Activated B cell treated with CpG ODN at 0.5 μM for 24 hours (primary cell): ENCODE results near the gene UROD. TPM values are rescaled to one million over a fixed set of nuclear protein-coding genes. Genes with fewer than 3 reads are reported as not detected.

ENCODE experiments used
- ATAC-seq: fragments of 200-7000 bp; cut with Tn5 transposase; one replicate; pipeline ENCODE4 v1.10.0; 2021; ENCODE audit warnings: low read depth, mild to moderate bottlenecking, moderate library complexity
- CTCF ChIA-PET: fragments of 350-600 bp; sonication (Branson Sonifier 250); formaldehyde crosslinking; loops from one replicate; lab custom pipeline; 2021; ENCODE audit warnings: antibody characterized with exemption; lab: Charles Lee
- POLR2A ChIA-PET: fragments of 350-600 bp; sonication (Branson Sonifier 250); formaldehyde crosslinking; loops from one replicate; lab custom pipeline; 2021; ENCODE audit warnings: antibody characterized with exemption; lab: Charles Lee
- DNase-seq: peaks from one replicate; pipeline ENCODE4 v3.0.0; 2022
- H3K27ac Mint-ChIP-seq: one replicate; pipeline ENCODE4 v1.8.0; 2020; ENCODE audit warnings: mixed read lengths
- H3K27me3 Mint-ChIP-seq: one replicate; pipeline ENCODE4 v1.8.0; 2021; ENCODE audit warnings: mixed read lengths
- H3K36me3 Mint-ChIP-seq: one replicate; pipeline ENCODE4 v1.8.0; 2021; ENCODE audit warnings: low read depth, mixed read lengths
- H3K4me1 Mint-ChIP-seq: one replicate; pipeline ENCODE4 v1.8.0; 2021; ENCODE audit warnings: mixed read lengths
- H3K4me3 Mint-ChIP-seq: one replicate; pipeline ENCODE4 v1.8.0; 2020; ENCODE audit warnings: mild to moderate bottlenecking, mixed read lengths
- H3K9me3 Mint-ChIP-seq: one replicate; pipeline ENCODE4 v1.8.0; 2020; ENCODE audit warnings: mixed read lengths
- intact Hi-C: fragments of 100-400 bp; cut with micrococcal nuclease; formaldehyde crosslinking; loops from one replicate; pipeline ENCODE4 v1.15.1; 2024
- total RNA-seq: library from RNA; stranded (reverse); gene quantifications from 2 replicates; pipeline ENCODE4 v1.2.3, GENCODE V29; 2022
- TF ChIP-seq, protein P1 (sequence below): fragments of 200-600 bp; IDR thresholded peaks from one replicate; pipeline ENCODE4 v1.8.0; 2022; ENCODE audit warnings: antibody characterized with exemption, mild to moderate bottlenecking

The UROD gene
- total RNA-seq, 1 donor from 2014 or later: 60.3 TPM

DNA sequence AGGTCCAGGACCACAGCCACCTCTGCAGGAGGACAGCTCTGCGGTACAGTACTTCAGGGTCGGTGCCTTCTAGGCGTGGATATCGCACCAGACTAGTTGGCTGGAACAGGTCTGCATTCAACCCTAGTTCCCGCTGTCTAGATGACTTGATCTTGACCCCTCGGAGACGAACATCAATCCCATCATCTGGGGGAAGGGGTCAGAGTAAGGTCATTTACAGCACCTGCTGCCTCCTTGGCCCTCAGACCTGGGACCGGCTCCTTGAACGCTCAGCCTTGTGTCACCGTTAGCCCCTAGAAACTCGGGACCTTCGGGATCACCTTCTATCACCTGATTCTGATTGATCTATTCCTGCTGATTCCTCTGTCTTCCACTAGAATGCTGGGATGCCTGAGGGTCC is 3.5 kb upstream of the UROD start:
- intact Hi-C loops: no loop called here
- ChIA-PET CTCF (no interaction called here), POLR2A (no interaction called here)
- TF ChIP-seq, protein P1, sequence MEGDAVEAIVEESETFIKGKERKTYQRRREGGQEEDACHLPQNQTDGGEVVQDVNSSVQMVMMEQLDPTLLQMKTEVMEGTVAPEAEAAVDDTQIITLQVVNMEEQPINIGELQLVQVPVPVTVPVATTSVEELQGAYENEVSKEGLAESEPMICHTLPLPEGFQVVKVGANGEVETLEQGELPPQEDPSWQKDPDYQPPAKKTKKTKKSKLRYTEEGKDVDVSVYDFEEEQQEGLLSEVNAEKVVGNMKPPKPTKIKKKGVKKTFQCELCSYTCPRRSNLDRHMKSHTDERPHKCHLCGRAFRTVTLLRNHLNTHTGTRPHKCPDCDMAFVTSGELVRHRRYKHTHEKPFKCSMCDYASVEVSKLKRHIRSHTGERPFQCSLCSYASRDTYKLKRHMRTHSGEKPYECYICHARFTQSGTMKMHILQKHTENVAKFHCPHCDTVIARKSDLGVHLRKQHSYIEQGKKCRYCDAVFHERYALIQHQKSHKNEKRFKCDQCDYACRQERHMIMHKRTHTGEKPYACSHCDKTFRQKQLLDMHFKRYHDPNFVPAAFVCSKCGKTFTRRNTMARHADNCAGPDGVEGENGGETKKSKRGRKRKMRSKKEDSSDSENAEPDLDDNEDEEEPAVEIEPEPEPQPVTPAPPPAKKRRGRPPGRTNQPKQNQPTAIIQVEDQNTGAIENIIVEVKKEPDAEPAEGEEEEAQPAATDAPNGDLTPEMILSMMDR: no peak
- H3K27ac Mint-ChIP-seq: no peak overlapping the region
- H3K9me3 Mint-ChIP-seq: no peaks in the 10 kb centered on the region
- ATAC-seq (no peak), DNase-seq (no peak)
- peaks cover 68% of the 10 kb centered on the region for H3K36me3 Mint-ChIP-seq
- peaks cover 35% of the 10 kb centered on the region for H3K4me1 Mint-ChIP-seq
- no peaks in the 10 kb centered on the region for H3K27me3 Mint-ChIP-seq
- H3K4me3 Mint-ChIP-seq: no peak overlapping the region

DNA sequence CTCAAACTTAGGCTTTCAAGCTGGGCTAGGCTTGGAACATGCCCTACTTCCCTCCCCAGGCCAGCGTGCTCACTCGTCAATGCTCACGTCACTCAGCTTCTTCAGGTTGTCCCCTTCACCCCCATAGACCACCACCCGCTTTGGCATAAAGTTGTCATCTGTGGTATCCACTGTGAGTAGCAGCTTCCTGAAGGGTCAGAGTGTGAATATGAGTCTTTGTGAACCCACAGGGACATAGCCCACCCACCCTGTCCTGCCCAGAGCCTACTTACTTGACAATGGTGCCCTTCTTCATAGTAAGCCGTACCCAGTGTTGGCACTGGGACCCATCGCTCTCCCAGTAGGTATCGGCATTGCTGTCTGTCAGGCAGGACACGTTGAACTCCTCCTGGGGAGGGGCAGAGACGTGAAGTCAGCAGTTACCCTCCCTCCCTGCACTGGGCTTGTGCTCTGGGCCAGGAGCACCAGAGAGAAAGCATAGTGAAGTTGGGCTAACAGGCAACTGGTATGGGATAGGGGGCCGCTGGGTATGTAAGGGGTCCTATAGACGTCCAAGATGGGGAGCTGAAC is 2.7 kb upstream of the UROD start:
- DNase-seq (no peak), ATAC-seq (no peak)
- ChIA-PET POLR2A (interaction anchor here (0.6 to 7.9 kb wide), 4 partner anchors 210 to 331 kb away, joined by 3 to 156 read pairs (median 53); partner anchors contain the start of genes MUTYH, PLK3 and TOE1), CTCF (interaction anchor here (0.6 to 10.9 kb wide), 4 partner anchors 200 to 484 kb away, joined by 3 to 227 read pairs (median 68); partner anchors contain the start of genes PLK3 and TESK2)
- Mint-ChIP-seq H3K27me3 (no peaks in the 10 kb centered on the region), H3K4me3 (peak overlapping the region; percentile 84), H3K4me1 (peaks cover 40% of the 10 kb centered on the region), H3K36me3 (peaks cover 62% of the 10 kb centered on the region), H3K9me3 (no peaks in the 10 kb centered on the region), H3K27ac (no peak overlapping the region)
- intact Hi-C loops: no loop called here
- TF ChIP-seq, protein P1: no peak

DNA sequence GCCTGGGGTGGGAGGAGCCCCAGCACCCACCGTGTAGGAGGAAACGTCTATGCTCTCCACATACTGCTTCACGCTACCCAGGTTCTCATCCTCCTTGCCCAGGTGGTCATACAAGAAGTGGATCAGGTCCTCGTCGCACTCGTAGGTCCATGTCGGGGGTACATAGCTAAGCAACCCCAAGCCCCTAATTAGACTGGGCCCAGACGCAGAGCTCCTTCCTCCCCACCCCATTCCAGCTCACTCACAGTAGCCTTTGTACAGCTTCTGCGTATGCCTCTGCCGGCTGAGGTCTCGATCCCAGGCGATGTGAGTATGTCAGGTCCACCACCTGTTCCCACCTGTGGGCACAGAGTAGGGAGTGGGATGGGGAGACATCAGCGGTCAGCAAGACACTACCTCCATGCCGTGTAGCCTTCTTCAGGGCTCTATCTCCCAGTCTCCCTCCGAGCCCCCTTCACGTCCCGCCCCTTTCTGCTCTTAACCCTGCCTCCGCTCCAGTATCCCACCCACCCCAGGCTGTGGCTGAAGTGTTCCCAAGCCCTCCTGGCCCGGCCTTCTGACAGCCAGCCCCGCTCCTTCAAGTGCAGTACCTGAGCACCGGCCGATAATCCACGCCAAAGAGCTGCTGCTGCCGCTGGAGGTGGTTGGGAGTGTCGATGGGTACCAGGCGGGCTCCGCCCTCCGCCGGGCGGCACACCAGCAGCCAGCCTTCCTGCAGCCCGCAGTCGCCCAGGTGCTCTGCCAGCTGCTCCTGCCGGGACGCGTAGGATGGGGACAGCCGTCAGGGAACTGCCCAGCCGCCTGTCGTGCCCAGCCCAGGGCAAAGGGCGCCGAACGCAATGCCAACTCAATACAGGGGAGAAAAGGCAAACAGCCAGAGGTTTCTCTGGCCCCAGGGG is 1.8 kb upstream of the UROD start:
- DNase-seq (no peak), ATAC-seq (no peak)
- intact Hi-C loops: loop anchor here (2.0 to 5.0 kb wide), 5 partner anchors 197 to 872 kb away; partner anchors contain the start of genes GPBP1L1, IPP, RNU5D-1 and TMEM69
- peaks cover 61% of the 10 kb centered on the region for H3K36me3 Mint-ChIP-seq
- no peaks in the 10 kb centered on the region for H3K9me3 Mint-ChIP-seq
- peak overlapping the region; percentile 18 for H3K27ac Mint-ChIP-seq
- H3K4me1 Mint-ChIP-seq: peaks cover 43% of the 10 kb centered on the region
- H3K27me3 Mint-ChIP-seq: no peaks in the 10 kb centered on the region
- H3K4me3 Mint-ChIP-seq: peak overlapping the region; percentile 84
- TF ChIP-seq, protein P1: no peak
- POLR2A ChIA-PET: interaction anchor here (0.6 to 7.9 kb wide), 27 partner anchors 21 to 676 kb away, joined by 3 to 156 read pairs (median 8); partner anchors contain the start of genes BTBD19, CCDC163, EIF2B3 and GPBP1L1
- CTCF ChIA-PET: interaction anchor here (0.6 to 10.9 kb wide), 10 partner anchors 24 to 483 kb away, joined by 3 to 227 read pairs (median 10); partner anchors contain the start of genes EIF2B3, PLK3, RNU5D-1 and TESK2

DNA sequence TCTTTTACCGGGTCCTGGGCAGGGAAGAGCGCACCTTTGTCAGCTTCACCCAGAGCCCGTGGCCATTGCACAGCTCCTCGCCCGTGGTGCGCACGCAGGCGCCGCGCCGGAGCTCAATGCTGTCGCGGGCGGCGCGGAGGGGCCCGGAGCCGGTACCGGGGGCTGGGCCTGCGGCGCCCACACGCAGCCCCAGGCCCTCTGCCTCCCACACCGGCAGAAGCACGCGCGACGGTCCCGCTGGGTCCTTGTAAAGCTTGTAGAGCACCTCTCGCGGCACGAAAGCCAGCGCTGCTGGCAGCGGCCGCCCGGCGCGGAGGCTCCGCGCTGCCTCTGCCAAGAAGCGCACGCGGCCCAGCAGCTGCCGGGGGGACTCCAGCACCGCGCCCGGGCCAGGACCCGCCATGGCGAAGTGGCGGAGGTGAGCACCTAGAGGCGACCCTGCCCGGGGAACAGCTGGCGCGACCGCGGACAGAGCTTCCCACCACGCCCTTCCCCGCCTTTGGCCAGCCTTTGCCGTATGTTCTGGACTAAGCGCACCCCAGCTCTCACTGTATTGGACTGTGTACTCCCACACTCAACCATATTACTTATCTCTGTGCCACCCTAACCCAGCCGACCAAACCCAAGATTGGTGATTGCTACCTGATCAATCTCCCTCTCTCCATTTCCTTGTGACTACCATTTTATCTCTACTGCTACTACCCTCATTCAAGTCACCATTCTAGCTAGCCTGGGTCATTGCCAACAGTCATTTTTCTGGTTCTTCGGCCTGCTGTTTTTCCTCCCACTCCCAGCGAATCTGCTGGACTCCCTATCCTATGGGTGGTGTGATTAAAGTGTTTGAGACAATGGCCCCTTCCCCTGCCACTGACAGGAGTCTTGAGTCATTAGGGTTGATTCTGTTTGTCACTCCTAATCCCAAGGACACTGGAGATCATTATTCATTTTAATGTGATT is 921 bp upstream of the UROD start, which contains the start of gene HECTD3:
TSS of gene HECTD3 (minus strand) at position 470 of the 957 bp plus-strand sequence. CDS start at position 403, 67 bp downstream.
- intact Hi-C loops: loop anchor here (1.0 to 5.0 kb wide), 7 partner anchors 175 to 871 kb away; partner anchors contain the start of genes GPBP1L1, IPP, RNU5D-1 and TMEM69
- Mint-ChIP-seq H3K27me3 (no peaks in the 10 kb centered on the region), H3K36me3 (peaks cover 55% of the 10 kb centered on the region), H3K4me3 (peak within 1 kb of the TSS; percentile 84), H3K27ac (peak within 1 kb of the TSS; percentile 81), H3K4me1 (peaks cover 43% of the 10 kb centered on the region), H3K9me3 (no peaks in the 10 kb centered on the region)
- POLR2A ChIA-PET: interaction anchor here (0.6 to 7.9 kb wide), 43 partner anchors 8 to 1360 kb away, joined by 3 to 156 read pairs (median 6); partner anchors contain the start of genes ARMH1, BTBD19, CCDC163 and EIF2B3
- TF ChIP-seq, protein P1: no peak
- ATAC-seq (peak; percentile 67), DNase-seq (peak; percentile 70)
- CTCF ChIA-PET: interaction anchor here (1.0 to 10.9 kb wide), 12 partner anchors 25 to 488 kb away, joined by 3 to 227 read pairs (median 8); partner anchors contain the start of genes CCDC163, EIF2B3, MMACHC and PLK3
